Stimulated activated memory B cell treated with anti-CD40 and anti-IgM and Interleukin-4, amounts not matched to agents 10 μg/mL and 1 μg/mL and 100 μg/mL, for 72 hours (primary cell): ENCODE results near the gene PHLDA1.
A peak's percentile ranks its signal among the peaks of the same experiment; 100 is the strongest.

Source experiments
- ATAC-seq: fragments of 150-1000 bp; cut with Tn5 transposase; 2 replicates; pipeline ENCODE4 v1.10.0; 2021
- H3K27ac Mint-ChIP-seq: one replicate; pipeline ENCODE4 v1.8.0; 2022; ENCODE audit warnings: mild to moderate bottlenecking, mixed read lengths
- H3K27me3 Mint-ChIP-seq: one replicate; pipeline ENCODE4 v1.8.0; 2022; ENCODE audit warnings: mixed read lengths
- H3K36me3 Mint-ChIP-seq: one replicate; pipeline ENCODE4 v1.8.0; 2022; ENCODE audit warnings: mixed read lengths
- H3K4me1 Mint-ChIP-seq: one replicate; pipeline ENCODE4 v1.8.0; 2022; ENCODE audit warnings: mixed read lengths
- H3K4me3 Mint-ChIP-seq: one replicate; pipeline ENCODE4 v1.8.0; 2022; ENCODE audit warnings: mild to moderate bottlenecking, moderate library complexity, mixed read lengths
- H3K9me3 Mint-ChIP-seq: one replicate; pipeline ENCODE4 v1.8.0; 2022; ENCODE audit warnings: mixed read lengths

The PHLDA1 gene

DNA sequence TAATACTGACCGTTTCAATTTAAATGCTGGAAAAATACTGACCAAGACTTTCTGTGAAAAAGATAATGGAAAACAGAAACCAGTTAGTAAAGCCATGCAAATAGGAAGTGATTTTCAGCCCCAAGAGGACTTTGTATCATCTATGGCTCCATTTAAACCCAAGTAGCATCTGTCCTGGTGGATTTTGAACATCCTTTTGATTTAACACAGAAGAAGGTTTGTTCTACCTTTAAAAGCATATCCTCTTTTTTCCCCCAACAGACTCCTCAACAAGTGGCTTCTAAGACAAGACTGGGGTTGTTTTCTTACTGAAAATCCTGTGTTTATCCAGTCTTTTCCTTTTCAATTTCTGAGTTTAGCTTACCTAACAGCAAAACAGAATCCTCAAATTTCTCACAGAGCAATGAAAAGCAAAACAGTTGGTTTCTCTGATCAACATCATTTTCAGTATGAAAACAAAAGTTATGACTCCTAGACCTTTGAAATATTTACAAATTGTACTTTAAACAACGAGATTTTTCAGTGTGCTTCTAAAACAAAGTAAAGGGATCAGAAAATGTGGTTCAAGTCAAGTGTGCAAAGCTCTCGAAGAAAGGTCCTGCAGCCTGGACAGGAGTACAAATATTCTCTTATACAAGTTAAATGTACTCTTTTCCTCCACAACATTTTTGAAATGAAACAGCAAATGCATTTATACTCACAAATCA, 2.9 kb downstream of the PHLDA1 start:
- H3K27me3 Mint-ChIP-seq, result no peaks in the 10 kb centered on the region
- no peak overlapping the region for H3K4me3 Mint-ChIP-seq
- H3K36me3 Mint-ChIP-seq, result no peaks in the 10 kb centered on the region
- H3K27ac Mint-ChIP-seq, result no peak overlapping the region
- H3K4me1 Mint-ChIP-seq, result peaks cover 24% of the 10 kb centered on the region
- ATAC-seq, result no peak
- no peaks in the 10 kb centered on the region for H3K9me3 Mint-ChIP-seq

DNA sequence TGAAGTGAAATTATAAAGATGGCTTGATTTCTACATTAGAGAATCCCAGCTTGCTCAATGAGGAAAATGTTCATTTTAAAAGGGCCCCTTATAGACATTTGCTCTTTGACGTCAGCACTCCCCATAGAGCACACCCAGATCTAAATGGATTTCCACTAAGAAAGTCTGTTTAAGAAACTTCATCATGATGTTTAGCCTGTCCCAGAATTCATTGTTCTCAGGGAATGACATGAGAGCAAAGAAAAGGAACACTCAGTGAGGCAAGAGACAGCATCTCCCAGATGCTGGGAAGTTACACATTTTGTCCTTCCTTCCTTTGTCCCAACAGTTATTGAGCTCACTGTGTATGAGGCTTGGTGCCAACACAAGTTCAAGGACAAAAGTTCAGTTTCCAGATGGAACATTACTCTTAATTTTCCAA, 4.9 kb downstream of the PHLDA1 start:
- no peak for ATAC-seq
- H3K4me3 Mint-ChIP-seq, result no peak overlapping the region
- peaks cover 13% of the 10 kb centered on the region for H3K4me1 Mint-ChIP-seq
- no peaks in the 10 kb centered on the region for H3K27me3 Mint-ChIP-seq
- H3K36me3 Mint-ChIP-seq, result no peaks in the 10 kb centered on the region
- H3K9me3 Mint-ChIP-seq, result no peaks in the 10 kb centered on the region
- no peak overlapping the region for H3K27ac Mint-ChIP-seq

GRCh38 chr12:76025601-76026575, 5.7 kb downstream of the PHLDA1 start:
- H3K4me1 Mint-ChIP-seq, result peaks cover 11% of the 10 kb centered on the region
- ATAC-seq, result no peak
- no peak overlapping the region for H3K4me3 Mint-ChIP-seq
- H3K27ac Mint-ChIP-seq, result no peak overlapping the region
- H3K9me3 Mint-ChIP-seq, result no peaks in the 10 kb centered on the region
- no peaks in the 10 kb centered on the region for H3K36me3 Mint-ChIP-seq
- no peaks in the 10 kb centered on the region for H3K27me3 Mint-ChIP-seq

DNA sequence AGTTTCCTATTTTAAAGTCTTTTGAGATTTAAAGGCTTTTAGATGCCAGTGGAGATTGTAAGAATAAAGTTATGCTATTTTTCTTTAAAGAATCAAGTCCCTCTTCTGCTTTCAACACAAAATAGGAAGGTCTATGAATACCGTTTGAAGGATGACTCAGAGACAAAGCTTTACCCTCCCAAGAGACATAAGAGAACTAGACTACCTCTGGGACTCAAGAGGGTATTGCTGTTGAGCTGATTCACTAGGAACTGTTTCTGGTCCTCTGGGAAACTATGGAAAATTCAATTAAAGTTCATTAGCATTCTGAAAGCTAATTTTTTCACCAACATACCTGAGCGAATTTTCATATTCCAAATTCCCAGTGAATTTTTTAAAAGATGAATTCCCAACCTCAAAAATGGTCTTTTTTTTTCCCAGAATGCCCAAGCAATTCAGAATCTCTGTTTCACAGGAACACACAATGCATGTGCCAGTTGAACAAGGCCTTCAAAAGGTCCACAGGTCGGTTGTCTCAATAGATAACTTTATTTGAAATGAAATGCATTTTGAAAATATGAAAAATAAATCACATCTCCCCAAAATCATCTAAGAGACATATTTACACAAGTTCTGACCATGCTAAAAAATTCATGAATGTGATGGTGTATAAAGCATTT, 6.5 kb downstream of the PHLDA1 start:
- Mint-ChIP-seq H3K27ac (no peak overlapping the region), H3K27me3 (no peaks in the 10 kb centered on the region), H3K36me3 (no peaks in the 10 kb centered on the region), H3K4me3 (no peak overlapping the region), H3K9me3 (no peaks in the 10 kb centered on the region), H3K4me1 (peaks cover 10% of the 10 kb centered on the region)
- no peak for ATAC-seq

GRCh38 chr12:76024102-76024781, 7.3 kb downstream of the PHLDA1 start:
- ATAC-seq, result no peak
- H3K4me1 Mint-ChIP-seq, result peaks cover 8% of the 10 kb centered on the region
- no peaks in the 10 kb centered on the region for H3K36me3 Mint-ChIP-seq
- H3K9me3 Mint-ChIP-seq, result no peaks in the 10 kb centered on the region
- no peaks in the 10 kb centered on the region for H3K27me3 Mint-ChIP-seq
- H3K27ac Mint-ChIP-seq, result no peak overlapping the region
- H3K4me3 Mint-ChIP-seq, result no peak overlapping the region

GRCh38 chr12:76023069-76023690, 8.4 kb downstream of the PHLDA1 start:
- Mint-ChIP-seq H3K27me3 (peaks cover 9% of the 10 kb centered on the region), H3K36me3 (no peaks in the 10 kb centered on the region), H3K4me1 (peaks cover 8% of the 10 kb centered on the region), H3K9me3 (no peaks in the 10 kb centered on the region), H3K4me3 (no peak overlapping the region), H3K27ac (no peak overlapping the region)
- no peak for ATAC-seq

DNA sequence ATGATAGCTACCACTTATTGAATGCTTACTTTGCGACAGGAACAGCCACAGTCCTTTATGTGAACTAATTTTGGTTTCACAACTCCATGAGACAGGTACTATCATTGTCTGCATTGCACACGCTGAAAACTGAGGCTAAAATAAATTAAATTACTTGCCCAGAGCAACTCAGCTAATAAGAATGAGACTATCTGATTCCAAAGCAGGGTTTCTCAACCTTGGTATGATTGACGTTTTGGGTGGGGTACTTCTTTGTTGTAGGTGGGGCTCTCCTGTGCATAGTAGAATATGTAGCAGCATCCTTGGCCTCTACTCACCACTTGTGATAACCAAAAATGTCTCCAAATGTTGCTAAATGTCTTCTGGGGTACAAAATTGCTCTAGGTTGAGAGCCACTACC, 9.1 kb downstream of the PHLDA1 start:
- Mint-ChIP-seq H3K36me3 (no peaks in the 10 kb centered on the region), H3K4me3 (no peak overlapping the region), H3K27ac (no peak overlapping the region), H3K27me3 (peaks cover 12% of the 10 kb centered on the region), H3K4me1 (peaks cover 8% of the 10 kb centered on the region), H3K9me3 (no peaks in the 10 kb centered on the region)
- no peak for ATAC-seq

DNA sequence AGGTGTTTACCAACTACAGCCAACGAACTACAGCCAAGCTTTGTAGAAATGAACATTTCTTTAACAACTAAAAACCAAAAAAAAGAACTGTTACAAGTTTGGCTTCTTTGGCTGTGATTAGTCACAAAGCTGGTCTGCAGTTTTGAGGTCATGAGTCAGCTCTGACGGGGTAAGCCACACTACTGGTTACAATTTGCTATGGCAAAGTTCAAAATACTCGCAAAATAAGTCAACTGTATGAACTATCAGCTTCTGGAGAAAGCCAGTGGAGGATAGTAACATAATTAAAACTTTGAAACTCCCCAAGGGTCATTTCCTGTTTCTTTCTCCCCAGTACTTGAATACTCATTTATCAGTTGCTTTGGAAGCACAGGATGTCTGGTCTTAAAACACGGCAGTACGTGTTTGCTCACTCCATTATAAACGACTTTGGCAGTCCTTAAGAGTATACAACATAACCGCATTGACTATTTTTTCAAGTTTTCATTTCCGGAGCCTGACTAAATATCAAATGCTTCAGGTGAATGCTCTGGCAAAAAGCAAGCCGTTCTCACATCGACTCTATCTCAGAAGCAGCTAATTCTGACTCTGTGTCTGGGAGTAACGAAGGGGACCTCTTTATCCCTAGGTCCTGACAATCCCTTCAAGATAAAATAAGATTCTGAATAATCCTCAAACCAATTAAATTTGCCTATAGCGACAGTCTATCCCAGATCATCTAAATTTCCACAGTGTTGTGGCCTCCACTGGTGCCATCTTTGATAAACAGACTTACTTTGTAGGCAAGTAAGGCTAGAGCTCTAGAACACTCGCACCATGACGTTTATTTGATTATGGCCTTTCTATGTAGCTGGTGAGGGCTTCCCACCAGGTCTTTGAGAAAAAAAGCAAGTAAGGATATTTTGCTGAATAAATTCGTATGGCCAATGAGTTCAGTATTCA, 10.6 kb downstream of the PHLDA1 start:
- H3K4me3 Mint-ChIP-seq, result peak overlapping the region; percentile 5
- peak overlapping the region; percentile 73 for H3K27ac Mint-ChIP-seq
- peaks cover 12% of the 10 kb centered on the region for H3K27me3 Mint-ChIP-seq
- no peaks in the 10 kb centered on the region for H3K36me3 Mint-ChIP-seq
- no peaks in the 10 kb centered on the region for H3K9me3 Mint-ChIP-seq
- ATAC-seq, result peak; percentile 83
- peaks cover 8% of the 10 kb centered on the region for H3K4me1 Mint-ChIP-seq

DNA sequence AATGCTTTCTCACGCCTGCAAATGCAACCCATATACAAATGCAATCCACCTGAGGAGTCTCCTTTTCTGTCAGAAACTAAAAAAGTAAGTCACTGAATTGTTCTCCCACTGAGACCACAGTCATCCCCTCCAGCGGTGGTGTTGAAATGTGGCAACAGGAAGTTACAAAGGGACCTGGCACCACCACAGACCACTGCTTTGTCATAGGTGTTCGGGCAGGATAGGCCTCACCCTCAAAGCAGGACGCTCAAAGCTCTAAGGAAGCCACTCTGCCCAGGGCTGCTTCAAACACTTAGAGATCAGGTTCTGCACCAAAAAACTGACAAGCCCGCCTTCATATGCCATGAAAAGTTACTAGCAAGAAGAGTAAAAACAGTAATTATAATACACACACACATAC, 11.3 kb downstream of the PHLDA1 start:
- H3K36me3 Mint-ChIP-seq, result no peaks in the 10 kb centered on the region
- peaks cover 18% of the 10 kb centered on the region for H3K27me3 Mint-ChIP-seq
- H3K4me1 Mint-ChIP-seq, result peaks cover 8% of the 10 kb centered on the region
- peak; percentile 76 for ATAC-seq
- H3K4me3 Mint-ChIP-seq, result peak overlapping the region; percentile 5
- no peaks in the 10 kb centered on the region for H3K9me3 Mint-ChIP-seq
- peak overlapping the region; percentile 73 for H3K27ac Mint-ChIP-seq

DNA sequence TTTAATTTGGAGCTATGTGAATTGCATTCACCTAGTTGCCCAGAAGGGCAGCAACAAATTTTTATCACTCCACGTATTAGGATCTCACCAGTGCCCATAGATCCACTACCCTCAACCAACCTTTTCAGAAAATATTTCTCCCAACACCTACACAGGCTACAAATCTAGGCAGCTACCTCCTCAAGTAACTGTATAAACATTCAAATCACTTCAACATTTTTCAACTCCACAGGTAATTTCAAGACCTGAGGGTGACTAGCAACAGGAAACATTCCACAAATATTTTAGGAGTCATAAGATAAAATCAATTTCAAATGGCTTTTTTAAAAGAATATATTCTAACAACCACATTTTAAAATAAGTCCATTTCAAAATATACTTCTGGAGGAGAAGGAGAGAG, 12.9 kb downstream of the PHLDA1 start:
- H3K4me1 Mint-ChIP-seq, result peaks cover 8% of the 10 kb centered on the region
- no peaks in the 10 kb centered on the region for H3K36me3 Mint-ChIP-seq
- no peak overlapping the region for H3K4me3 Mint-ChIP-seq
- peaks cover 28% of the 10 kb centered on the region for H3K27me3 Mint-ChIP-seq
- H3K27ac Mint-ChIP-seq, result no peak overlapping the region
- H3K9me3 Mint-ChIP-seq, result no peaks in the 10 kb centered on the region
- ATAC-seq, result no peak

- Mint-ChIP-seq H3K27me3 (peaks cover 28% of the 10 kb centered on the region), H3K4me3 (no peak overlapping the region), H3K4me1 (peaks cover 8% of the 10 kb centered on the region), H3K27ac (no peak overlapping the region), H3K36me3 (no peaks in the 10 kb centered on the region), H3K9me3 (no peaks in the 10 kb centered on the region)
- ATAC-seq, result no peak
These were observed 13.5 kb downstream of the PHLDA1 start for GRCh38 chr12:76018111-76018510.

DNA sequence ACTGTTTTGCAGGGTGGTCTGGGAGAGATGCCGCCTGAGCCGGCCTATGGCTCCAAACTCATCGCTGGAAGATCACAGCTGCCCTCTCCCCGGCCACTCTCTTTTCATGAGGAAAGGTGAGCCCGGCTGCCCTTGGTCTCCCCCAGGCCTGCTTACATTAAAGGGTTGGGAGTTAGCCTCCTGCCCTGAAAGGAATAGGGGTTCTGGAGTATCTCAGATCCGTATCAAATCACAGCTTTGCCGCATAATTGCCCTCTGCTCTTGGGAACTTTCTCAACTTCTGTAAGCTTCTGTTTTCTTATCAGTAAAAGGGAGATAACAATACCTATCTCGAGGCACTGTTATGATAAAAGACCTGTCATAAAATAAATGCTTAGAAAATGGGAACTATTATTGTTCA, 17.6 kb downstream of the PHLDA1 start:
- no peak for ATAC-seq
- Mint-ChIP-seq H3K9me3 (no peaks in the 10 kb centered on the region), H3K27me3 (peaks cover 27% of the 10 kb centered on the region), H3K36me3 (no peaks in the 10 kb centered on the region), H3K27ac (no peak overlapping the region), H3K4me1 (no peaks in the 10 kb centered on the region), H3K4me3 (no peak overlapping the region)

GRCh38 chr12:76013603-76014002, 18.0 kb downstream of the PHLDA1 start:
- Mint-ChIP-seq H3K27me3 (peaks cover 23% of the 10 kb centered on the region), H3K4me1 (no peaks in the 10 kb centered on the region), H3K9me3 (no peaks in the 10 kb centered on the region), H3K4me3 (no peak overlapping the region), H3K36me3 (no peaks in the 10 kb centered on the region), H3K27ac (no peak overlapping the region)
- ATAC-seq, result no peak

- ATAC-seq, result no peak
- H3K27ac Mint-ChIP-seq, result no peak overlapping the region
These were observed 18.9 kb downstream of the PHLDA1 start for GRCh38 chr12:76012644-76013043.

More at GRCh38 chr12:76012644-76013043, 18.9 kb downstream of the PHLDA1 start:
- peaks cover 15% of the 10 kb centered on the region for H3K27me3 Mint-ChIP-seq
- no peaks in the 10 kb centered on the region for H3K9me3 Mint-ChIP-seq
- no peaks in the 10 kb centered on the region for H3K4me1 Mint-ChIP-seq
- H3K4me3 Mint-ChIP-seq, result no peak overlapping the region
- no peaks in the 10 kb centered on the region for H3K36me3 Mint-ChIP-seq
